ENCODE measurements around the gene AGL.

Gene AGL

DNA sequence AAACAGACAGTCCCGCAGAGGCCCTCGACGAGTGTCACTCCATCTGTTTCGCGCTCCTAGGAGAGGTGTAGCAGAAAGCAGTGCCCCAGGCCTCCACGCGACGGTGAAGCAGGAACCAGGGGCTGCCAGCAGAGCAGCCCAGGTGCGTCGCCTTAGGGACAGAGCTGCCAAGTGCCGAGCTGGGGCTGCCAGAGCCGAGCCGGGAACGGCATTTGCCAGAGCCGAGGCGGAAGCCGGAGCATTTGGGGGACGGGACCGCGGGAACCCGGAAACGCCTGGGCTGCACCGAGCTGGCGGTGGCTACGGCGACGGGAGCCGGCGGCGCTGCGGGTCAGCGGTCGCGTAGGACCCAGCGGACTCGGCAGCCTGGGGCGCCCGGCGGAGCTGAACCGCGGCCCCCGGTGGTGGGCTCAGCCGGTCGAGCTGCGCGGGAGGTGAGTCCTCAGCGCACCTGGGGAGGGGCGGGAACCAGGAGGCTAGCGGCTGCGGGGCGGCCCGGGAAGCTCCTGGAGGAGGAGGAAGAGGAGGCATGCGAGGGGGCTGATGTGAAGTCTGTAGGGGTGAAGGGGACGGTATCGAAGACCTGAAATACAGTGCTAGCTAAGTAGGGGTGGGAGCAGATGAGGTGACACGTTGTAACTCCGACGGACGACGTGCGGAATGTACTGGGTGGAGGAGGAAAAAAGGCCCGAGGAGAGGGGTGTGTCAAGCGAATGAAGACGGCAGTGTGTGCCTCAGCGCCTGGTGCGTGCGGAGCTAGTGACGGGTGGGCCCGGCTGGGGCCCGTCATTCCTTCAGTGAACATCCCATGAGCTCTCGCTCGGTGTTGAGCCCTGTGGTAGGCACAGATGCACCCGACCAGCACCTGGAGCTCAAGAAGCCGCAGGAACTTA, 119.8 kb downstream of the AGL start, which contains the start of gene SLC35A3 (continued):
- TF ChIP-seq ZNF121 (tag by site-specific recombination; IDR thresholded peaks at IDR 0.05) (0 out of 2 replicates have a peak, but pooled peaks have one; percentile 13), KLF1 (tag by site-specific recombination; IDR thresholded peaks at IDR 0.05) (peak; percentile 67), WT1 (tag by site-specific recombination; IDR thresholded peaks at IDR 0.05) (no peak), ZBTB21 (tag by site-specific recombination; IDR thresholded peaks at IDR 0.05) (no peak), ZNF266 (tag by site-specific recombination; IDR thresholded peaks at IDR 0.05; ENCODE audit: low read depth) (no peak), ZNF223 (tag by site-specific recombination; IDR thresholded peaks at IDR 0.05) (no peak), ZNF549 (tag by site-specific recombination; IDR thresholded peaks at IDR 0.05) (0 out of 2 replicates have a peak, but pooled peaks have one; percentile 43), FEZF1 (tag by site-specific recombination; IDR thresholded peaks at IDR 0.05) (peak; percentile 59; the same call in 1 of the 2 replicates), ZNF677 (tag by site-specific recombination; IDR thresholded peaks at IDR 0.05) (no peak), ZNF394 (tag by site-specific recombination; IDR thresholded peaks at IDR 0.05; ENCODE audit: borderline replicate concordance) (peak; percentile 53; the same call in 1 of the 2 replicates), ZBTB49 (tag by site-specific recombination; IDR thresholded peaks at IDR 0.05; ENCODE audit: low read depth) (no peak), ZNF843 (tag by site-specific recombination; IDR thresholded peaks at IDR 0.05) (peak; percentile 68), ZNF585B (tag by site-specific recombination; IDR thresholded peaks at IDR 0.05) (no peak), ZNF148 (tag by site-specific recombination; IDR thresholded peaks at IDR 0.05; ENCODE audit: borderline replicate concordance) (no peak; the same call in 1 of the 2 replicates), ZNF76 (tag by site-specific recombination; IDR thresholded peaks at IDR 0.05; ENCODE audit: borderline replicate concordance, low read depth) (peak; percentile 78), ZNF548 (tag by site-specific recombination; IDR thresholded peaks at IDR 0.05) (no peak), ZNF560 (tag by site-specific recombination; IDR thresholded peaks at IDR 0.05; ENCODE audit: borderline replicate concordance) (no peak), ZNF280D (tag by site-specific recombination; IDR thresholded peaks at IDR 0.05) (peak; percentile 43; the same call in 1 of the 2 replicates), GLIS1 (tag by site-specific recombination; IDR thresholded peaks at IDR 0.05) (peak; percentile 67; the same call in 1 of the 2 replicates), INSM2 (tag by site-specific recombination; IDR thresholded peaks at IDR 0.05) (peak; percentile 70; the same call in 1 of the 2 replicates), ZNF600 (tag by site-specific recombination; IDR thresholded peaks at IDR 0.05) (peak; percentile 92)
- TF ChIP-seq, protein P1, sequence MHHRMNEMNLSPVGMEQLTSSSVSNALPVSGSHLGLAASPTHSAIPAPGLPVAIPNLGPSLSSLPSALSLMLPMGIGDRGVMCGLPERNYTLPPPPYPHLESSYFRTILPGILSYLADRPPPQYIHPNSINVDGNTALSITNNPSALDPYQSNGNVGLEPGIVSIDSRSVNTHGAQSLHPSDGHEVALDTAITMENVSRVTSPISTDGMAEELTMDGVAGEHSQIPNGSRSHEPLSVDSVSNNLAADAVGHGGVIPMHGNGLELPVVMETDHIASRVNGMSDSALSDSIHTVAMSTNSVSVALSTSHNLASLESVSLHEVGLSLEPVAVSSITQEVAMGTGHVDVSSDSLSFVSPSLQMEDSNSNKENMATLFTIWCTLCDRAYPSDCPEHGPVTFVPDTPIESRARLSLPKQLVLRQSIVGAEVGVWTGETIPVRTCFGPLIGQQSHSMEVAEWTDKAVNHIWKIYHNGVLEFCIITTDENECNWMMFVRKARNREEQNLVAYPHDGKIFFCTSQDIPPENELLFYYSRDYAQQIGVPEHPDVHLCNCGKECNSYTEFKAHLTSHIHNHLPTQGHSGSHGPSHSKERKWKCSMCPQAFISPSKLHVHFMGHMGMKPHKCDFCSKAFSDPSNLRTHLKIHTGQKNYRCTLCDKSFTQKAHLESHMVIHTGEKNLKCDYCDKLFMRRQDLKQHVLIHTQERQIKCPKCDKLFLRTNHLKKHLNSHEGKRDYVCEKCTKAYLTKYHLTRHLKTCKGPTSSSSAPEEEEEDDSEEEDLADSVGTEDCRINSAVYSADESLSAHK (tag by site-specific recombination; IDR thresholded peaks at IDR 0.05) = 0 out of 2 replicates have a peak, but pooled peaks have one; percentile 30
